OCI-LY1 (cell line): ENCODE measurements around the gene FRK.

Experiments
- H2AFZ ChIP-seq: fragments of 200-600 bp; sonication (generic), shearing (Covaris generic); 2 replicates; pipeline ENCODE4 v1.6.0; 2014; ENCODE audit warnings: antibody characterized with exemption, mild to moderate bottlenecking, low read length
- H3F3A ChIP-seq: fragments of 200-600 bp; sonication (generic), shearing (Covaris generic); 2 replicates; pipeline ENCODE4 v1.6.0; 2014; ENCODE audit warnings: mild to moderate bottlenecking, antibody characterized with exemption, low read length, moderate library complexity; ENCODE audit not compliant: insufficient read depth
- H3K27ac ChIP-seq: fragments of 200-600 bp; sonication (generic); 2 replicates; pipeline ENCODE4 v1.5.1; 2014; ENCODE audit warnings: low read length, mixed run types, mild to moderate bottlenecking, low read depth; ENCODE audit not compliant: poor library complexity, severe bottlenecking
- H3K27me3 ChIP-seq: fragments of 200-600 bp; sonication (generic); 2 replicates; pipeline ENCODE4 v1.6.0; 2014; ENCODE audit warnings: antibody characterized with exemption, mild to moderate bottlenecking, low read length, moderate library complexity; ENCODE audit not compliant: insufficient read depth
- H3K36me3 ChIP-seq: fragments of 200-600 bp; sonication (generic); 2 replicates; pipeline ENCODE4 v1.6.1; 2014; ENCODE audit warnings: mild to moderate bottlenecking, antibody characterized with exemption, low read length, moderate library complexity, mixed read lengths; ENCODE audit not compliant: insufficient read depth
- H3K4me1 ChIP-seq: fragments of 200-600 bp; sonication (generic); 2 replicates; pipeline ENCODE4 v1.5.1; 2014; ENCODE audit warnings: mild to moderate bottlenecking, low read length, moderate library complexity; ENCODE audit not compliant: insufficient read depth, severe bottlenecking
- H3K4me2 ChIP-seq: fragments of 200-600 bp; sonication (generic), shearing (Covaris generic); 2 replicates; pipeline ENCODE4 v1.6.1; 2014; ENCODE audit warnings: low read length
- H3K4me3 ChIP-seq: fragments of 200-600 bp; sonication (generic); 2 replicates; pipeline ENCODE4 v1.5.1; 2014; ENCODE audit warnings: low read length, low read depth, mild to moderate bottlenecking, mixed read lengths; ENCODE audit not compliant: poor library complexity, severe bottlenecking
- H3K79me2 ChIP-seq: fragments of 200-600 bp; shearing (Covaris generic); 2 replicates; pipeline ENCODE4 v1.6.1; 2016; ENCODE audit warnings: mixed run types, low read length, mixed read lengths; ENCODE audit not compliant: insufficient read depth
- H3K9ac ChIP-seq: fragments of 200-600 bp; sonication (generic), shearing (Covaris generic); 2 replicates; pipeline ENCODE4 v1.6.1; 2014; ENCODE audit warnings: mild to moderate bottlenecking, low read length, mixed read lengths
- H3K9me2 ChIP-seq: fragments of 200-600 bp; sonication (generic), shearing (Covaris generic); 2 replicates; pipeline ENCODE4 v1.6.1; 2014; ENCODE audit warnings: low read depth, mild to moderate bottlenecking, low read length, mixed read lengths
- H3K9me3 ChIP-seq: fragments of 200-600 bp; shearing (Covaris generic); 2 replicates; pipeline ENCODE4 v1.6.1; 2014; ENCODE audit warnings: low read length, mixed read lengths
- H4K20me1 ChIP-seq: fragments of 200-600 bp; sonication (generic), shearing (Covaris generic); 2 replicates; pipeline ENCODE4 v1.6.0; 2016; ENCODE audit warnings: mild to moderate bottlenecking, low read length; ENCODE audit not compliant: insufficient read depth
- EZH2 ChIP-seq: fragments of 200-600 bp; sonication (generic), shearing (Covaris generic); IDR thresholded peaks from 2 replicates; pipeline ENCODE4 v1.8.0; 2017; ENCODE audit warnings: borderline replicate concordance, mixed run types, mild to moderate bottlenecking, antibody characterized with exemption, low read length, moderate library complexity, mixed read lengths
- TF ChIP-seq, protein P1 (sequence below): fragments of 200-600 bp; sonication (generic), shearing (Covaris generic); IDR thresholded peaks from 2 replicates; pipeline ENCODE4 v1.5.1; 2017; ENCODE audit warnings: mild to moderate bottlenecking, antibody characterized with exemption, low read length, moderate library complexity, mixed read lengths

The FRK gene

DNA sequence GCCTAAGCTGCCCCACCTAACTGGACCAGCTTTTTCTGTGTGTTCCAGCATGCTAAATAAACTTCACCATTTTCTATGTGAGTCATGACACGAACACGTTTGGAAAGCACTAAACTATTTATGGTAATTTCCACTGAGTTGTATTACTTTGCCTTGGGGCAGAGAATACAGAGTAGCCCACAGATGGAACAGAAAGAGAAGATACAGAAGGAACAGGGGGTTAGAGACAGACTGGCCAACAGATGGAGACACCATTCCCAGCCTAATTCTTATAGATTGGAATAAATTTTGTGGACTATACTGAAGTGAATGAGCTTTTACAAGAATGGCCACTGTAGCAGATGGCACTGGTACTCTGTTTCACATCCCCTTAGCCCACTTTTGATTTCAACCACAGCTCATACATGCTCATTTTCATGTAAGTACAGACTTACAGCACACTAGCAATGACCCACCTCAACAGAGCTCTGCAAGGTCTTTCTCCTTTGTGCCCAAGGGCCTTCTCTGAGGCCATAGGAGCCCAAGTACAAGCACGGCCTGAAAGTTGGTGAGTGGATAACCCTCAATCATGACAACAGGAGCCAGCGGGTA lies 26.8 kb upstream of the FRK start:
- Histone ChIP-seq H3K4me2 (no peak overlapping the region), H3K79me2 (no peaks in the 10 kb centered on the region), H4K20me1 (no peaks in the 10 kb centered on the region)

DNA sequence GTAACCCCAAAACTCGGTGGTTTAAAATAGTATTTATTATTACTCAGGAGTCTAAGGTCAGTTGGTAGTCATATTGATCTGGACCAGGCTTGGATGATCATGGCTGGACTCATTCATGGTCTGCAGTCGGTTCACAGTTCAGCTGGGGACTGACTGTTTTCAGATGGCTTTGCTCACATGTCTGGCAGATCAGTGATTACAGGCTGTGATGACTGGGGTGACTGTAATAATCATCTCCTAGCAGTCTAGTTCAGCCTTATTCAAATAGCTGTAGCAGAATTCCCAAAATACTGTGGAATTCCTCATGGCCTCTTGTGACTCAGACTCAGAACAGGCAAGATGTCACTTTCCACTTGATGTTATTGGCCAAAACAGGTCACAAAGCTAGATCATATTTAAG lies 23.6 kb upstream of the FRK start:
- H3K9ac ChIP-seq, result no peak overlapping the region
- no peak overlapping the region for H2AFZ ChIP-seq
- H3K79me2 ChIP-seq, result no peaks in the 10 kb centered on the region
- H3F3A ChIP-seq, result no peaks in the 10 kb centered on the region
- no peak overlapping the region for H3K27ac ChIP-seq
- no peaks in the 10 kb centered on the region for H3K4me1 ChIP-seq
- H3K27me3 ChIP-seq, result no peaks in the 10 kb centered on the region
- H3K9me3 ChIP-seq, result no peaks in the 10 kb centered on the region
- H3K9me2 ChIP-seq, result no peaks in the 10 kb centered on the region
- no peaks in the 10 kb centered on the region for H3K36me3 ChIP-seq
- H3K4me2 ChIP-seq, result no peak overlapping the region
- no peak overlapping the region for H3K4me3 ChIP-seq
- TF ChIP-seq, protein P1, sequence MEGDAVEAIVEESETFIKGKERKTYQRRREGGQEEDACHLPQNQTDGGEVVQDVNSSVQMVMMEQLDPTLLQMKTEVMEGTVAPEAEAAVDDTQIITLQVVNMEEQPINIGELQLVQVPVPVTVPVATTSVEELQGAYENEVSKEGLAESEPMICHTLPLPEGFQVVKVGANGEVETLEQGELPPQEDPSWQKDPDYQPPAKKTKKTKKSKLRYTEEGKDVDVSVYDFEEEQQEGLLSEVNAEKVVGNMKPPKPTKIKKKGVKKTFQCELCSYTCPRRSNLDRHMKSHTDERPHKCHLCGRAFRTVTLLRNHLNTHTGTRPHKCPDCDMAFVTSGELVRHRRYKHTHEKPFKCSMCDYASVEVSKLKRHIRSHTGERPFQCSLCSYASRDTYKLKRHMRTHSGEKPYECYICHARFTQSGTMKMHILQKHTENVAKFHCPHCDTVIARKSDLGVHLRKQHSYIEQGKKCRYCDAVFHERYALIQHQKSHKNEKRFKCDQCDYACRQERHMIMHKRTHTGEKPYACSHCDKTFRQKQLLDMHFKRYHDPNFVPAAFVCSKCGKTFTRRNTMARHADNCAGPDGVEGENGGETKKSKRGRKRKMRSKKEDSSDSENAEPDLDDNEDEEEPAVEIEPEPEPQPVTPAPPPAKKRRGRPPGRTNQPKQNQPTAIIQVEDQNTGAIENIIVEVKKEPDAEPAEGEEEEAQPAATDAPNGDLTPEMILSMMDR, result no peak
- no peak for TF ChIP-seq EZH2
- H4K20me1 ChIP-seq, result no peaks in the 10 kb centered on the region

More for the DNA sequence above, 26.8 kb upstream of the FRK start:
- H3K9me2 ChIP-seq, result no peaks in the 10 kb centered on the region
- no peak overlapping the region for H3K4me3 ChIP-seq
- H3K27ac ChIP-seq, result no peak overlapping the region
- H2AFZ ChIP-seq, result no peak overlapping the region
- no peaks in the 10 kb centered on the region for H3K27me3 ChIP-seq
- H3K36me3 ChIP-seq, result no peaks in the 10 kb centered on the region
- H3K9ac ChIP-seq, result no peak overlapping the region
- TF ChIP-seq EZH2, result no peak
- TF ChIP-seq, protein P1, result no peak
- H3F3A ChIP-seq, result no peaks in the 10 kb centered on the region
- H3K9me3 ChIP-seq, result no peaks in the 10 kb centered on the region
- H3K4me1 ChIP-seq, result no peaks in the 10 kb centered on the region

DNA sequence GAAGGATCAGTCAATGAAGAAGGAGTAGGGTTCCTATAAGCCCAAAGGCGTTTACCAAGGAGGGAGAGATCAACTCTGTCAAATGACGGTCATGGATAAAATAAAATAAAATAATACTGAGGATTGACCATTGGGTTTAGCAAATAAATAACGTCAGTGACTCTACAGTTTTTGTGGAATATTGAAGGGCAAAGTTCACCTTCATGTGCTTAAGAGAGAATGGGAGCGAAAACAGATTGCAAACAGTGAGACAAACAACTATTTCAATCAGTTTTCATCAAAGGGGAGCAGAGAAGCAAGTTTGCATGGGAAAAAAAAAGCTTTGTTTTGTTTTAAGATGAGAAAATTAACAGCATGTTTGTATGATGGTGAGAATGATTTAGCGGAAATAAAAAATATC lies 22.4 kb upstream of the FRK start:
- Histone ChIP-seq H3K4me2 (no peak overlapping the region), H3K9me2 (no peaks in the 10 kb centered on the region), H3K27ac (no peak overlapping the region), H3K9me3 (no peaks in the 10 kb centered on the region), H3K4me1 (no peaks in the 10 kb centered on the region), H3K36me3 (no peaks in the 10 kb centered on the region), H2AFZ (no peak overlapping the region), H3K79me2 (no peaks in the 10 kb centered on the region), H4K20me1 (no peaks in the 10 kb centered on the region), H3K9ac (no peak overlapping the region), H3K27me3 (no peaks in the 10 kb centered on the region), H3F3A (no peaks in the 10 kb centered on the region), H3K4me3 (no peak overlapping the region)
- TF ChIP-seq, protein P1, result no peak
- no peak for TF ChIP-seq EZH2
